Adrenal gland (tissue), 12 donors: Measurements from ENCODE around the gene VSIG10L. TPM values are rescaled to one million over a fixed set of nuclear protein-coding genes. Genes with fewer than 3 reads are reported as not detected.

Experiments used
- DNase-seq, 7 donors: peaks; one replicate each; pipeline ENCODE4 v3.0.0-alpha.2; 2019 to 2020
- H3K27ac ChIP-seq, 5 donors: fragments of 200-600 bp; sonication (generic) in 4 of 5; 1 replicate in 3 of 5; 2 replicates in 2 of 5; pipeline versions ENCODE4 v1.5.1 to v1.8.0; 2016 to 2020; ENCODE audit warnings: mild to moderate bottlenecking in 1 of 5
- H3K27me3 ChIP-seq: fragments of 200-600 bp; 2 replicates; pipeline ENCODE4 v1.8.0; 2021
- H3K36me3 ChIP-seq, 2 donors: fragments of 200-600 bp; replicated peaks in 1 of 2; 1 replicate in 1 of 2; 2 replicates in 1 of 2; pipeline versions ENCODE4 v1.5.1 to v1.8.0; 2018 to 2022
- H3K4me1 ChIP-seq, 2 donors: fragments of 200-600 bp; replicated peaks in 1 of 2; 1 replicate in 1 of 2; 2 replicates in 1 of 2; pipeline versions ENCODE4 v1.5.1 to v1.8.0; 2018 to 2021
- H3K4me3 ChIP-seq, 4 donors: fragments of 200-600 bp; sonication (generic) in 3 of 4; one replicate each; pipeline ENCODE4 v1.5.1; 2016 to 2018
- H3K9me3 ChIP-seq, 3 donors: fragments of 200-600 bp; sonication (generic) in 1 of 3; replicated peaks in 1 of 3; 1 replicate in 2 of 3; 2 replicates in 1 of 3; pipeline versions ENCODE4 v1.5.1 to v1.8.0; 2016 to 2021
- CTCF ChIP-seq, 6 experiments: fragments of 450-650 bp in 4 of 6; fragments of 200-600 bp in 2 of 6; sonication (generic) in 1 of 6; IDR thresholded peaks; 1 replicate in 5 of 6; 2 replicates in 1 of 6; pipeline versions ENCODE4 v1.5.1 to v1.8.0; 2016 to 2021; ENCODE audit warnings: antibody characterized with exemption in 6 of 6, mild to moderate bottlenecking in 2 of 6, moderate library complexity in 1 of 6
- POLR2A ChIP-seq, 2 donors: fragments of 450-650 bp; IDR thresholded peaks; one replicate each; pipeline ENCODE4 v1.6.1; 2017; ENCODE audit warnings: antibody characterized with exemption in 2 of 2, mild to moderate bottlenecking in 2 of 2, moderate library complexity in 1 of 2
- WGBS, 4 donors: extraction: QIAGEN DNeasy Blood & Tissue Kit in 2 of 4; methylation state at CpG; one replicate each; pipeline versions ENCODE4 v1.1.5 to v1.1.7; 2013 to 2017; 5-methylcytosine and 5-hydroxymethylcytosine counted together
- intact Hi-C, 2 donors: fragments of 100-400 bp; cut with DNase I; formaldehyde crosslinking; loops; one replicate each; pipeline versions ENCODE4 v1.14.1 to v1.15.0; 2022 to 2023
- polyA plus RNA-seq, 3 donors: library from polyadenylated mRNA; stranded (reverse); fragments of 200-250 nt in 2 of 3; fragments of 350-450 nt in 1 of 3; fragmentation: Illumina TruSeq in 1 of 3; extraction: RNeasy Lipid Tissue Mini Kit (QIAGEN cat#74804) in 1 of 3; gene quantifications; one replicate each; pipeline ENCODE4 v1.2.3, GENCODE V29; 2013 to 2014
- total RNA-seq, 9 donors: library from RNA; depleted of rRNA in 4 of 9; stranded (reverse); fragments of >200 nt in 4 of 9; fragments of 120-200 nt in 1 of 9; fragmentation: NEBNext Ultra II Directional in 1 of 9; extraction: Animal tissue kit (Norgen Biotek cat#: 25700) in 1 of 9; gene quantifications; one replicate each; pipeline versions ENCODE4 v1.1.0 to v1.2.4, GENCODE V29; 2013 to 2023
- donor health status: healthy with polysubstance abuse.
- donor health status: Bipolar disorder and iron deficiency.
- donor health status: DM: yes; HTN: yes; CAD: no.
- donor health status: DM: no; HTN: no; CAD: no.
- donor health status: DM: no; HTN: no; CAD: no.
- donor health status: DM: yes; HTN: yes; CAD: no.

Gene VSIG10L
- total and polyA plus RNA-seq, 12 donors: 1.0 to 6.0 (median 2.7) TPM

DNA sequence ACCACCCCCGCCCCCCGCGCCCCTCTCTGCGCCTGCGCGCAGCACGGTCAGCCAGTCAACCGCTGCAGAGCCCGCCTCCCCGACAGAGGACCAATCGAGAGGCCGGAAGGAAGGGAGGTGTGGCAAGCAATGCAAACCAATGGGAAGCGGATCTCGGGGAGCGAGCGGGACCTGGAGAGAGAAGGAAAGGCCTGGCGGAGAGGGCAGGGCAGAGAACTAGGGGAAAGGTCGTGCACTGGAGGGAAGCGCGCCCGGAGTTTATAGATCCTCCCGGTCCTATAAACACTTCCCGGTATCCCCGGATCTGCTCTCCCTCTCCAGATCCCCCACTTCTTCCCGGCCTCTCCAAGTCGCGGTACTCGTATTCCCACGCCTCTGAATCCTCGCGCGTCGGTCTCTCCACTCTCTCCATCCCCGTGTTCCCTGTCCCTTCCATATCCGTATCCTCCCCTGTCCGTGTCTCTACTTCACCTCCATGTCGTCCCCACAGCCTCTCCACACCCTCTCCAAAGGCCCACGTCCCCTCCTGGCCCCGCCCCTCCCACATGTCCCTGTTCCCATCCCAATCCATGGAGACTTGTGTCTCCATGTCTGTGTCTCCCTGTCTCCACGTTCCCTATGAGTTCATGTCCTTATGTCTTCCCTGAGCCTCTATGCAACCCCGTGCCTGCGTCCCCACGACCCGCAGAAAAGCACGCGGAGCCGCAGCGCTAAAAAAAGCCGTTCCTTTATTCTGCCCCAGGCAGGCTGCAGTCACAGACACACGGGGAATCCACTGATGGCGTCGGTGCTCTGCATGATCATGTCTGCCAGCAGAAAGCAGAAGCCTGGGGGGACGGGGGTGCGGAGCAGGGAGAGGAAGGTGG lies 24.7 kb upstream of the VSIG10L start:
- DNase-seq: peak; percentile 98 to 100 (median 99)
- 0 to 1% (median 0%) methylated on average over 49 to 54 of the region's 54 CpGs for WGBS, 4 donors
- peak overlapping the region; percentile 42 to 97 (median 95) for H3K27ac ChIP-seq
- intact Hi-C loops: no loop called here
- H3K4me1 ChIP-seq: peaks cover 16 to 38% of the 10 kb centered on the region in 2 donors
- peak overlapping the region; percentile 3 to 78 (median 64) for H3K4me3 ChIP-seq
- TF ChIP-seq CTCF (IDR thresholded peaks at IDR 0.05): no peak
- TF ChIP-seq POLR2A (IDR thresholded peaks at IDR 0.05): peak in 1 of 2 donors; percentile 97
- H3K36me3 ChIP-seq: no peaks in the 10 kb centered on the region
- no peaks in the 10 kb centered on the region for H3K27me3 ChIP-seq
- no peaks in the 10 kb centered on the region for H3K9me3 ChIP-seq

GRCh38 chr19:51365965-51366388 lies 24.0 kb upstream of the VSIG10L start, which contains the start of gene ETFB:
Gene ETFB (minus strand): TSS chr19:51366388. CDS start chr19:51366326, 62 bp downstream.
- TF ChIP-seq POLR2A (IDR thresholded peaks at IDR 0.05) (no peak), CTCF (IDR thresholded peaks at IDR 0.05) (peak in 1 of 6 experiments; percentile 5)
- WGBS, 4 donors: 0 to 1% (median 0%) methylated on average over 15 to 27 of the region's 27 CpGs
- Histone ChIP-seq H3K27me3 (no peaks in the 10 kb centered on the region), H3K9me3 (no peaks in the 10 kb centered on the region), H3K4me1 (peaks cover 16 to 43% of the 10 kb centered on the region in 2 donors), H3K36me3 (no peaks in the 10 kb centered on the region), H3K4me3 (peak within 1 kb of the TSS; percentile 3 to 78 (median 64)), H3K27ac (peak within 1 kb of the TSS; percentile 42 to 97 (median 95))
- peak in 1 of 7 donors; percentile 62 for DNase-seq
- intact Hi-C loops: no loop called here

DNA sequence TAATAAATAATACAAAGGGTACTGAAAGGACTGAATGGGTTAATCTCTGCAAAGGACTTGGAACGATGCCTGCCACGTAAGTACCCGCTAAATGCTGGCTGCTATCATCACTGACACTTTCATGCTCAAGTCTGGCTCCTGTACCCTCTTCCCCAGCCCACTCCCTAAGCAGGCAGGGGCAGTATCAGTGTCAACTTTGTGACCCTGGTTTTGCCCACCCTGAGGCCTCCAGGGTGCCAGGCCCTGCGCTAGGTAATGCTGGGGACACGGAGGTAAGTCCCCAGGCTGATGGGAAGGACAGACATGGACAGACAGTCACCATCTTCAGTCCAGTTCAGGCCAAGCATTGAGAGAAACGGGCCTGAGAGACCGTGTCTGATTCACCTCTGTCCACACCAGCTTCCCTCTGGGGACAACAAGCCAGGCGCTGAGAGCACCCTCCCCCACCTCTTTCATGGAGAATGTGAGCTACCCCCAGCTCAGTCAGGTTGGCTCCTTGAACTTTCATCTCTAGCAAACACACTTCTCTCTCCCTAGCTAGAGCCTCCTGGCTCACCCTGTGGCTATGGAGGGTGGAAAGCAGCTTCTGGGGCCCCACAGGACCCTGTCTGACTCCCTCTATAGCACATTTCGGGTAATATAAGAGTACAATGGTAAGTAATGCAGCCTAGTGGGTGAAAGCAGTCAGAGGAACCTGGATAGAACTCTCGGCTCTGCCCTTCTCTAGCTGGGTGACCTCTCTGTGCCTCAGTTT lies 23.4 kb upstream of the VSIG10L start:
- Histone ChIP-seq H3K27me3 (no peaks in the 10 kb centered on the region), H3K9me3 (no peaks in the 10 kb centered on the region), H3K4me1 (peaks cover 16 to 46% of the 10 kb centered on the region in 2 donors), H3K36me3 (no peaks in the 10 kb centered on the region), H3K27ac (peak overlapping the region; percentile 41 to 97 (median 95)), H3K4me3 (peak overlapping the region in 3 of 4 donors; percentile 26 to 78 (median 51))
- intact Hi-C loops: no loop called here
- WGBS, 4 donors: 9 to 16% (median 12%) methylated on average over 8 to 10 of the region's 10 CpGs
- peak in 6 of 7 donors; percentile 56 to 77 (median 68) for DNase-seq
- TF ChIP-seq CTCF (IDR thresholded peaks at IDR 0.05): peak in 1 of 6 experiments; percentile 5
- peak in 1 of 2 donors; percentile 50 for TF ChIP-seq POLR2A (IDR thresholded peaks at IDR 0.05)
